ENCODE measurements around the gene HSD17B8. TPM values are rescaled to one million over a fixed set of nuclear protein-coding genes. Genes with fewer than 3 reads are reported as not detected.

HSD17B8 gene
- total and polyA plus RNA-seq, 10 of the 15 experiments (the other 5 are each of a cell fraction or from before 2014, with no cell fraction given), result 3.1 to 54.3 (median 26.5) TPM

GRCh38 chr6:33172688-33173534, 31.5 kb upstream of the HSD17B8 start (continued):
- TF ChIP-seq RELB (IDR thresholded peaks at IDR 0.05; ENCODE audit: low read depth) (peak; percentile 50; the same call in 1 of the 2 replicates), IKZF2 (IDR thresholded peaks at IDR 0.05) (peak; percentile 68 to 74), PKNOX1 (IDR thresholded peaks at IDR 0.05) (no peak), ZNF687 (IDR thresholded peaks at IDR 0.05) (no peak), MXI1 (IDR thresholded peaks at IDR 0.05; ENCODE audit: low read depth, low read length) (0 out of 2 replicates have a peak, but pooled peaks have one; percentile 45), RAD51 (IDR thresholded peaks at IDR 0.05) (no peak), BHLHE40 (IDR thresholded peaks at IDR 0.05; ENCODE audit: borderline replicate concordance in 1 of 2, low read depth in 2 of 2, low read length in 1 of 2) (0 out of 4 replicates have a peak, but pooled peaks of 1 of the 2 experiments have one; percentile 21), IRF3 (IDR thresholded peaks at IDR 0.05) (no peak), E4F1 (IDR thresholded peaks at IDR 0.05; ENCODE audit: borderline replicate concordance, partially characterized antibody) (no peak), CREM (IDR thresholded peaks at IDR 0.05; ENCODE audit: low read depth) (no peak), IRF4 (IDR thresholded peaks at IDR 0.05; ENCODE audit: low read depth, low read length) (no peak), SP1 (IDR thresholded peaks at IDR 0.05; ENCODE audit: low read depth, low read length) (no peak)
